ENCODE data around the gene KRTAP29-1. TPM values are rescaled to one million over a fixed set of nuclear protein-coding genes. Genes with fewer than 3 reads are reported as not detected.

The KRTAP29-1 gene
- total RNA-seq, 2 experiments from 2014 or later = not detected

DNA sequence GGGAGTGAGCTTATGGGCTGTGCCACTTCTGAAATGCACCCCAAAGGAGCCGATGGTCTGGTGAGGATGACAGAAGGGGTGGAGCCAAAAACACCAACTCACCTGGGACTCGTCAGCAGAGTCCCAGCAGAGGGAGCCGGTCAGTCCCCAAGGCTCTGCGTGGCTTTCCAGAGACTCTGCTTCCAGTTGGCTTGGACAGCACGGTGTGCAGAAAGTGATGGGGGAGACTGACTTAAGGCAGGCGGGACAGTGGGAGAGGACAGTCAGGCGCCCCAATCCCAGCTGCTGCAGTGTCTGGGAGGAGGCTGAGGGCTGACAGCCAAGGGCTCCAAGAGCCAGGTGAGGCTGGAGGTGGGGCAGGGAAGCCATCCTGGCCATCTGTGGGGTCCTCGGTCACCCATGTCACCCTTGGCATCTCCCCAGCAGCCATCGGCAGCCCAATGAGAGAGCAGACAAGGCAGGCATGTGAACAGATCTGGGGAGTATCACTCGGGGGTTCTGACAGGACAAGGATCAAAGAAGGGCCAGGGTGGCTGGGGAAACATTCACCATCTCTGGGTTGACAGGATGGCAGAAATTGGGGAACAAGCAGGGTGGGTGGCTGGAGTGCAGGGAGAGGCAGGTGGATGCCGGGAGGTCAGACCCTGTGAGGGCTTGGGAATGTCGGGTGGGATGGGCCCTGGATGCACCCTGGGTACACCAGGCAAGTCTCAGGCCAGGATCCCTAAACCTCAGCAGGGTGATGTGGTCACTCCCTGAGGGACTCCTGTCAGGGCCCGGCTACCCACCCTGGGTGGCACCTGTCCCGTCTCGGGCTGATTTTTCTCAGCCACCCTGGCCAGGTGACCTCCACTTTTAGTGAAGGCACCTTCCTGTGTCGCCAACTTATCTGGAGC, 21.8 kb upstream of the KRTAP29-1 start:
- Mint-ChIP-seq H3K4me3 (no peak overlapping the region), H3K9me3 (peaks cover 4% of the 10 kb centered on the region), H3K4me1 (peaks cover 16% of the 10 kb centered on the region), H3K27ac (no peak overlapping the region), H3K36me3 (ENCODE audit: low read depth) (no peaks in the 10 kb centered on the region), H3K27me3 (no peaks in the 10 kb centered on the region)
- no peak for DNase-seq
- ChIA-PET CTCF (no interaction called here), POLR2A (no interaction called here)

DNA sequence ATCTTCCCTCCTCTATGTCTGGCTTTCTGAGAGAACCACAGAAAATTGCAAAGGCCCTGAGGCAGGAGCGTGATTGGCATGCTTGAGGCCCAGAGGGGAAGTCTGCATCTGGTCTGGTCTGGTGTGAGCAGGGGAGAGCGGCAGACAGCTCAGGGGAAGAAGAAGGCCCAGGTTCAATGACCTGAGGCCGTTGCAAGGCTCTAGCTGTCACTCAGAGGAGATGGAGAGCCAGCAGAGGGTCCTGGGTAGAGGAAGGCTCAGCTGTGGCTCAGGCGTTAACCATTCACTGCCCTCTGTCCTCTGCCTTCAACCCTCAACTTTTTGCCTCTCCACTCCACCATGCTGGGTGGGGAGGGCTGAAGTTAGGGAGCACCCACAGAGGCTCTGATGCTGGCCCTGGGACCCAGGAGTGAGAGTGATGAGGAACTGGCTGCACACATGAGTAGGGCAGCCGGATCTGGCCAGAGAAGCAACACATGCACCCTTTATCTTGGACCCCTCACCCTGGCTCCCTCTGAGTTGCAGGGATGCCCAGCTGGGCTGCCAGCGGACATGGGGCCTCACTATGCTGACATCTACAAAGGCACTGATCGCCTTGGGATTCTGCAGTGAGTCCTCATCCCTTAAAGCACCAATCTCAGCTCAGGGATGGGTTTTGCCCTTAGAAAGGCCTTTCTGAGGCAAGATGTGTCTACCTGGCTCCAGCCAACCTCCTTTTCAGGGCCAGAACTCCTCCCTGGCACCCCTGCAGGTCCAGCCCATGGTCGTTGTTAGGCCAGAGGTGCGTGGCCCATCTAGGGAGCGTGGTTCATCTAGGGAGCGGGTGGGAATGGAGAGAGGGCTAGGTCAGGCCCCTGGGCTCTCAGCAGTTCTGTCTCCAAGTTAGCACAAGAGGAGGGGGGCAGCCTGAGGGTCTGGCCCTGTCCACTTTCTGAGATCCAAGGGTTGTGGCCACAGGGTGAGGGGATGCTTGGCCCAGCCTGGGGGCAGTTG, 20.5 kb upstream of the KRTAP29-1 start:
- Mint-ChIP-seq H3K9me3 (peaks cover 4% of the 10 kb centered on the region), H3K27me3 (peaks cover 4% of the 10 kb centered on the region), H3K4me1 (peaks cover 16% of the 10 kb centered on the region), H3K4me3 (no peak overlapping the region), H3K36me3 (ENCODE audit: low read depth) (no peaks in the 10 kb centered on the region), H3K27ac (no peak overlapping the region)
- DNase-seq = no peak
- ChIA-PET POLR2A (interaction anchor here (1.0 to 1.4 kb wide), 2 partner anchors 175 to 365 kb away, joined by 3 read pairs; partner anchors contain the start of gene EIF1), CTCF (interaction anchor here (0.5 to 2.4 kb wide), 21 partner anchors 9 to 649 kb away, joined by 3 to 21 read pairs (median 4); partner anchors contain the start of genes KRTAP16-1 and KRTAP29-1)

DNA sequence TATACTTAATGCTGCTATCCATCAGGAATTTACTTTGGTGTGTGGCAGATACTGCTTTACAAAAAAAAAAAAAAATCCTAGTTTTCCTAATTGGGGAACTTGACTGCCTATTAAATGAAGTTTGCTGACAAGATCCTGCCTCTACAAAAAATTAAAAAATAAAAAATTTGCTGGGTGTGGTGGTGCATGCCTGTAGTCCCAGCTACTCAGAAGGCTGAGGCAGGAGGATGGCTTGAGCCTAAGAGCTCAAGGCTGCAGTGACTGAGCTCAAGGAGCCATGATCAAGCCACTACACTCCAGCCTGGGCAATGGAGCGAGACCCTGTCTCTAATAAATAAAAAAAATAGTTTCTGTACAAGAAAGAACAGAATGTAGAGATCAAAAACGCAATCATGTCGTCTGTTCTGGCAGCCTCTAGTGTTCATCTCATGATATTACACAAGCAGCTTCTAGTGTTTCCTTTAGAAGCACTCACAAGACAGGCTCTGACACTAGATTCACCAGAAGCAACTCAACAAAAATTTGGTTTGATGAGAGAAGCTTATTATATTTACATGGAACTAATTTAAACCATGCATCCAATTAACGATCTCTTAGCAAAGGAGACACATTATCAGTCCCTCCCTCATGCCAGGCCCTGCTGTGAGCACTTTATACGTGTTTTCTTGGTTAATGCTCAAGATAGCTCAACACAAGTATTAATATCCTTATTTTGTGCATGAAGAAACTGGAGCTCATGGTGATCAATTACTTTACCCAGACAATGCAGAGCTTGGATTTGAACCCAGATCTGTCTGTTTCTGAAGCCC, 19.6 kb upstream of the KRTAP29-1 start:
- H3K9me3 Mint-ChIP-seq = peaks cover 4% of the 10 kb centered on the region
- H3K4me1 Mint-ChIP-seq = peaks cover 14% of the 10 kb centered on the region
- no peak overlapping the region for H3K27ac Mint-ChIP-seq
- no peak overlapping the region for H3K4me3 Mint-ChIP-seq
- POLR2A ChIA-PET = interaction anchor here (1.0 to 1.4 kb wide), 2 partner anchors 175 to 366 kb away, joined by 3 read pairs; partner anchors contain the start of gene EIF1
- CTCF ChIA-PET = interaction anchor here (0.6 to 2.4 kb wide), 23 partner anchors 8 to 648 kb away, joined by 3 to 21 read pairs (median 4); partner anchors contain the start of genes KRTAP16-1 and KRTAP29-1
- DNase-seq = no peak
- H3K36me3 Mint-ChIP-seq (ENCODE audit: low read depth) = no peaks in the 10 kb centered on the region
- H3K27me3 Mint-ChIP-seq = peaks cover 4% of the 10 kb centered on the region

DNA sequence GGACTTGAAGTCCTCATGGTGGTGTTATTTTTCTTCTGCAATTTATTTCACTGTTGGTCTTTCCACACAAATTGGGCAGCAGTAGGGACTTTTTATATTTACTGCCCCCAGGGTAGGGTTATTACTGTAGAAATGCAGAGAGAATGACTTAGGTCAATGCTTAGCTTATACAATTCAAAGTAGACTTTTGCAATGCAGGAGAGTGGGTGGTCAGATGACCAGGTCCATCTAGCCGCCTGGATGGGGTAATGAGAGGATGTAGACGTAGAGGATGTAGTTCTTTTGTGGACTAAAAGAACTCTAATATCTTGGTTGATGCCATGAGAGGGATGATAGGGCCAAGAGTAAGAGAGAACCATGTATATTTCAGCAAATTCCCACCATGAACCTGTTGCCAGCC, 15.6 kb upstream of the KRTAP29-1 start:
- DNase-seq = no peak
- Mint-ChIP-seq H3K4me1 (no peaks in the 10 kb centered on the region), H3K36me3 (ENCODE audit: low read depth) (no peaks in the 10 kb centered on the region), H3K4me3 (no peak overlapping the region), H3K27me3 (peaks cover 7% of the 10 kb centered on the region), H3K27ac (no peak overlapping the region), H3K9me3 (peaks cover 4% of the 10 kb centered on the region)
- ChIA-PET CTCF (no interaction called here), POLR2A (no interaction called here)

DNA sequence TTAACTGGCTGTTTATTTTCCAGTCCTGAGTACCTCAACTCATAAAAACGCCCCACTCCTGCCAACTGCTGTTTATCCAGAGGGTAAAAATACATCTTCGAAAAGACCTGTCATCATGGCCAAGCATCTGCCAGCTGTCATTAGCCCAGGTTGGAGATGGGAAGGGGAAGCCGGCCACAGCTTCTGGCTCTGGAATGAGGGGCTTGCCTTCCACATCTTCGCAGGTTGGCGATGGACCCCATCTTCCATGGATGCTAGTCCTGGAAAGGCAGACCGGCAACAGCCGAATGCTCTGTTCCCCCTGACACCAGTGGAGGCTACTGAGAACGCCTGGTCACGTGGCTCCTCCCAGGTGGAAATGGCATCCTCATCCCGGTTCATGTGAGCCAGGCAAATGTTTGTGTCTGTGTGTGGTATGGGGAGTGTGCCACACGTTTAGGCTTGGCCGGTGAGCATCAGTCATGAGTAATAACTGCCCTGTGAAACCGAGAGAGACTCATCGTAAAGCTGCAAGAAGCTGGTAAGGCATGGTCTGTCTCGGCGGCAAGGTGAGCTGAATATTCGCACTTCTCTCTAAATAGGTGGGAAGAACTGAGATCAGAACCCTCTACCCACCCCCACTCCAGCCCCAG, 13.3 kb upstream of the KRTAP29-1 start:
- no peak for DNase-seq
- no peak overlapping the region for H3K4me3 Mint-ChIP-seq
- POLR2A ChIA-PET = no interaction called here
- H3K9me3 Mint-ChIP-seq = peaks cover 4% of the 10 kb centered on the region
- no peak overlapping the region for H3K27ac Mint-ChIP-seq
- peaks cover 4% of the 10 kb centered on the region for H3K4me1 Mint-ChIP-seq
- no peaks in the 10 kb centered on the region for H3K36me3 Mint-ChIP-seq (ENCODE audit: low read depth)
- CTCF ChIA-PET = no interaction called here
- H3K27me3 Mint-ChIP-seq = peaks cover 11% of the 10 kb centered on the region

DNA sequence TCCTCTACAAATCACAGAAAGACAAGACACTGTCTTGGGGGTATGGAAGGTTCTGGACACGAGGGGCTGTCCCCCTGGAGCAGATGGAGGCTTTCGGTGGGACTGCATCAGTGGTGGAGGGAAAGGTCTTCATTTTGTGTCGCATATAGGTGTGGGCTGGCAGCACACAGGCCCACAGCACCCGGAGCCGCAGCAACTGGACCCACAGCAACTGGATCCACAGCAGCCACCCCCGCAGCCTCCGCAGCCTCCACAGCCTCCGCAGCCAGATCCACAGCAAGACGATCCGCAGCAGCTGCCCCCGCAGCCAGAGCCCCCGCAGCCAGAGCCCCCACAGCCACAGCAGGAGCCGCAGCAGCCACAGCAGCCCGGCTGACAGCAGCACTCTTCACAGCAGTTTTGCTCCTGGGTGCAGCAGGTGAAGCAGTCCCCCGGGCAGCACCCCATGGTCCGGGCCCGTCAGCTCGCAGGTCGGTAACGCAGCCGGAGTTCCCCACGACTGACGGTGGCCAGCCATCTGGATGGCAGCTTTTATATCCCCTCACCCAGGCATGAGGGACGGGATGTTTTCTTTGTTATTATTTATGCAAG, 12.6 kb upstream of the KRTAP29-1 start, which contains the start of gene KRTAP17-1:
KRTAP17-1 (minus strand) TSS at position 507 of the 591 bp plus-strand sequence; CDS start at position 447, 60 bp downstream.
- ChIA-PET CTCF (no interaction called here), POLR2A (no interaction called here)
- DNase-seq = no peak
- H3K4me3 Mint-ChIP-seq = no peak within 1 kb of the TSS
- H3K9me3 Mint-ChIP-seq = peaks cover 4% of the 10 kb centered on the region
- peaks cover 11% of the 10 kb centered on the region for H3K27me3 Mint-ChIP-seq
- peaks cover 10% of the 10 kb centered on the region for H3K4me1 Mint-ChIP-seq
- no peak within 1 kb of the TSS for H3K27ac Mint-ChIP-seq
- no peaks in the 10 kb centered on the region for H3K36me3 Mint-ChIP-seq (ENCODE audit: low read depth)

DNA sequence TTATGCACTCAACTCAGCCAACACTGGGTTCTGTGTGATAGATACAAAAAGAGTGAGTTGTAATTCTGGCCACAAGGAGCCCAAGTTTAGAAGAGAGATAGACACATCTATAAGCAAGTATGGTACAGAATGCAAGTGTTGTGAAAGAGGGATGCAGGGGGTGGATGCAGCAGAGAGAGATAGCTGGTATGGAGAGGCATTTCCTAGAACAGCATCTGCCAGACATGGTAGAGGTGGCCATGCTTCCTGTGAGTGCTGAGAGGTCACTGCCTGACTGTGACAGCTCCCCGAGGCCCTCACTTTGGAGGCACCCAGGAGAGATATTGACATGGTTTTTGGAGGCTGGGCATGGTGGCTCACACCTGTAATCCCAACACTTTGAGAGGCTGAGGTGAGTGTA, 8.5 kb upstream of the KRTAP29-1 start:
- CTCF ChIA-PET = no interaction called here
- H3K4me3 Mint-ChIP-seq = no peak overlapping the region
- H3K9me3 Mint-ChIP-seq = no peaks in the 10 kb centered on the region
- H3K36me3 Mint-ChIP-seq (ENCODE audit: low read depth) = no peaks in the 10 kb centered on the region
- H3K27me3 Mint-ChIP-seq = peaks cover 6% of the 10 kb centered on the region
- DNase-seq = no peak
- peaks cover 44% of the 10 kb centered on the region for H3K4me1 Mint-ChIP-seq
- H3K27ac Mint-ChIP-seq = no peak overlapping the region
- POLR2A ChIA-PET = no interaction called here

DNA sequence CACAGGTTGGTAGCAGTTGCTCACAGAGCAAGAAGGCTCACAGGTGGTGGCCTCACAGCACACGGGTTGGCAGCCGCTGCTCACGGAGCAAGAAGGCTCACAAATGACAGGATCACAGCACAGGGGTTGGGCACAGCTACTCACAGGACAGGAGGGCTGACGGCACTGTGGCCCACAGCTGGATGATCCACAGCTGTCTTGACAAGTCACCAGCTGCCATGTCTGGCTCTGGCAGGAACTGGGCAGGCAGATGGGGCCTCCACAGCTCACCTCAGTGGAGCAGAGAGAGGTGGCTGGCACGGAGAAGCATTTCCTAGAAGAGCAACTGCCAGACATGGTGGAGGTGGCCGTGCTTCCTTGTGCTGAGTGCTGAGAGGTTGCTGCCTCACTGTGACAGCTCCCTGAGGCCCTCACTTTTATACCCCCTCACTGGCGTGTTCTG, 6.3 kb upstream of the KRTAP29-1 start, which contains the start of gene KRTAP16-1:
KRTAP16-1 (minus strand) TSS at position 392 of the 442 bp plus-strand sequence; CDS start at position 336, 56 bp downstream.
- no peaks in the 10 kb centered on the region for H3K36me3 Mint-ChIP-seq (ENCODE audit: low read depth)
- peaks cover 44% of the 10 kb centered on the region for H3K4me1 Mint-ChIP-seq
- ChIA-PET CTCF (interaction anchor here (1.0 to 2.5 kb wide), 6 partner anchors 13 to 505 kb away, joined by 3 to 21 read pairs (median 3); no protein-coding TSS in a partner anchor), POLR2A (interaction anchor here (0.9 to 1.9 kb wide), 8 partner anchors 19 to 661 kb away, joined by 3 to 13 read pairs (median 5); partner anchors contain the start of gene SMARCE1)
- no peaks in the 10 kb centered on the region for H3K9me3 Mint-ChIP-seq
- peak within 1 kb of the TSS; percentile 92 for H3K27ac Mint-ChIP-seq
- DNase-seq = peak; percentile 56
- H3K27me3 Mint-ChIP-seq = peaks cover 4% of the 10 kb centered on the region
- peak within 1 kb of the TSS; percentile 58 for H3K4me3 Mint-ChIP-seq

DNA sequence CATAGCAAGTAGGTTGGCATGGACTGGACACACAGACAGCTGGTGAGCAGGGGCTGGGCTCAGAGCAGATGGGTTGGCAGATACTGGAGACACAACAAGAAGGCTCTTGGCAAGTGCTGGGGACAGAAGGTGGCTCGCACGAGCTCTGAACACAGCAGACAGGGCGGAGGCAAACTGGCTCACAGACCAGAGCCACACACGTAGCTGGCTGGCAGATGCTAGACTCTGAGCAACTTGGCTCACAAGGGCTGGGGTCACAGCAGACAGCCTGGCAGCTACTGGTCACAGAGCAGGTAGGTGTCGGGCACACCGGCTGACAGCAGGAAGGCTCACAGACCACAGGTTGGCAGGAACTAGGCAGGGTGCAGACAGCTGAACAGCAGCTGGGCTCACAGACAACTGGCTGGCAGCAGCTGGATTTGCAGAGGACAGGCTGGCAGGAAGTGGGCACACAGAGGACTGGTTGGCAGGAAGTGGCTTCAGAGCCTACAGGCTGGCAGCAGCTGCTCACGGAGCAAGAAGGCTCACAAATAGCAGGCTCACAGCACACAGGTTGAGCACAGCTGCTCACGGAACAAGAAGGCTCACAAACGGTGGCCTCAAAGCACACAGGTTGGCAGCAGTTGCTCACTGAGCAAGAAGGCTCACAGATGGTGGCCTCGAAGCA, 5.7 kb upstream of the KRTAP29-1 start:
- H3K4me1 Mint-ChIP-seq = peaks cover 44% of the 10 kb centered on the region
- POLR2A ChIA-PET = interaction anchor here (0.9 to 1.9 kb wide), 8 partner anchors 20 to 661 kb away, joined by 3 to 13 read pairs (median 5); partner anchors contain the start of gene SMARCE1

DNA sequence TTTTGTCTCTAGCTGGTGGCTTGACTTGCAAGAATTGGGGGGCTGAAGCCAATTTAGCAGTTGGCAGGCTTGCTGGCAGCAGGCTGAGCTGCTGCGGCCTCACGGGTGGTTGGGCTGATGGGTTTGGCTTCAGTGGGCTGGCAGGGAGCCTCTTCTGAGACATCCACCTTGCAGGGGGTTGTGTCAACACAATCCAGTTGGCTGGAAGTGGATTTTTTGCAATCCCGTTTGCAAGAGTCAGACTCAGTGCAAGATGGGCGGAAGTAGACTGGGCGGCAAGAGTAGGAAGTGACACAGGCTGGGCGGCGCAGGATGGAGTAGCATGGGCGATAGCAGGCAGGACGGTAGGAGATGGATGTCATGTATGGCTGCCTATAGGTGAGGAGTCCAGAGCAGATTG, 5.0 kb upstream of the KRTAP29-1 start:
- CTCF ChIA-PET = interaction anchor here (0.7 to 2.5 kb wide), 2 partner anchors 15 to 355 kb away, joined by 3 to 21 read pairs; no protein-coding TSS in a partner anchor
- no peaks in the 10 kb centered on the region for H3K36me3 Mint-ChIP-seq (ENCODE audit: low read depth)
- peak overlapping the region; percentile 92 for H3K27ac Mint-ChIP-seq
- DNase-seq = no peak
- peaks cover 4% of the 10 kb centered on the region for H3K27me3 Mint-ChIP-seq
- peaks cover 44% of the 10 kb centered on the region for H3K4me1 Mint-ChIP-seq
- H3K9me3 Mint-ChIP-seq = no peaks in the 10 kb centered on the region
- POLR2A ChIA-PET = interaction anchor here (1.6 to 1.9 kb wide), 3 partner anchors 33 to 660 kb away, joined by 5 to 13 read pairs (median 5); partner anchors contain the start of gene SMARCE1
- H3K4me3 Mint-ChIP-seq = no peak overlapping the region

More for the DNA sequence above, 5.7 kb upstream of the KRTAP29-1 start:
- CTCF ChIA-PET = interaction anchor here (1.0 to 2.5 kb wide), 6 partner anchors 14 to 505 kb away, joined by 3 to 21 read pairs (median 3); no protein-coding TSS in a partner anchor
- peak overlapping the region; percentile 58 for H3K4me3 Mint-ChIP-seq
- peak; percentile 84 for DNase-seq
- H3K27ac Mint-ChIP-seq = peak overlapping the region; percentile 92
- no peaks in the 10 kb centered on the region for H3K36me3 Mint-ChIP-seq (ENCODE audit: low read depth)
- no peaks in the 10 kb centered on the region for H3K9me3 Mint-ChIP-seq
- peaks cover 4% of the 10 kb centered on the region for H3K27me3 Mint-ChIP-seq

DNA sequence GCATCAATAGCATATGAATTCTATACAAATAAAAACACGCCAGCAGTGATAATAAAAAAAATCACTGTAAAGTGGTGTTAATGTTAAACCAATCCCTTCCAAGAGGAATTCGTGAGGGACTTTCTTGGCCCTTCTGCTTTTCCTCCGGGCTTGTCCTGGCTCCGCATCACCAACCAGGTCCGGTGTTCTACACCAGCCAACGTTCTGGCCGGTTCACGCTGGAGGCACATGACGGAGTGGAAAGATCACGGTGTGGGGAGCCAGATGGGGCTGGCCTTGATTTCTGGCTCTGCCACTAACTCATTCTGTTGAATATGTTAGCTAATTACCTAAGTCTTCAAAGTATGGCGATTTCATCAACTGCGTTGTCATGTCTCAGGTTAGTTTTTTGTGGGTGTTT, 1.4 kb upstream of the KRTAP29-1 start:
- Mint-ChIP-seq H3K27me3 (no peaks in the 10 kb centered on the region), H3K4me3 (no peak overlapping the region), H3K4me1 (peaks cover 23% of the 10 kb centered on the region), H3K9me3 (peaks cover 2% of the 10 kb centered on the region), H3K27ac (no peak overlapping the region), H3K36me3 (ENCODE audit: low read depth) (no peaks in the 10 kb centered on the region)
- CTCF ChIA-PET = no interaction called here
- DNase-seq = no peak
- POLR2A ChIA-PET = no interaction called here

Data from activated CD4-positive, alpha-beta memory T cell treated with anti-CD3 and anti-CD28 coated beads, Interleukin-2, amount 10 ng/mL, durations not matched to agents 7 days and 5 days (primary cell).